ENCODE data around the gene CFAP100.

- TF ChIP-seq CTCF (IDR thresholded peaks at IDR 0.05; ENCODE audit: insufficient read depth, low read depth, low read length) (no peak), EZH2 (IDR thresholded peaks at IDR 0.05; ENCODE audit: insufficient read depth, low read length) (no peak)
Observed at GRCh38 chr3:126371096-126371705, 23.5 kb upstream of the CFAP100 start.
